GM18517 (cell line): Measurements from ENCODE around the gene ACVR1B.
"Not testable (repeated sequence)": the region's sequence is repeated elsewhere in the genome, so short reads cannot be mapped to it uniquely, and the experiment has no call there.

Experiments used
- ATAC-seq: cut with Tn5 transposase; IDR thresholded peaks from one replicate; pipeline ENCODE4 v1.9.1; 2021; ENCODE audit warnings: mild to moderate bottlenecking, moderate library complexity; ENCODE audit not compliant: unreplicated experiment

ACVR1B gene

DNA sequence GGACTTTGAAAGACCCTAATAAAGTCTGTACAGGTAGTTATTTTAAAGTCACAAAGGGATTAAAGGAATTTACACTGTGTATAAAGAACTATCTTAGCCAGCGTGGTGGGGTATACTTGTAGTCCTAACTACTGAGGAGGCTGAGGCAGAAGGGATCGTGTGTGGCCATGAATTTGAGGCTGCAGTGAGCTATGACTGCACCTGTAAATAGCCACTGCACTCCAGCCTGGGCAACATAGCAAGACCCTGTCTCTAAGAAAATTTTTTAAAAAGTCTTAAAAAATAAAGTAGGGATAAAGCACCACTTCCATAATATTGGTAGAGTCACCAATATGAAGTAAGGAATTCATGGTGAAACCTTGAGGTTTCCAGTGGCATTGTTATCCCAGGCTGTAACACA lies 18.1 kb downstream of the ACVR1B start:
- no peak for ATAC-seq

DNA sequence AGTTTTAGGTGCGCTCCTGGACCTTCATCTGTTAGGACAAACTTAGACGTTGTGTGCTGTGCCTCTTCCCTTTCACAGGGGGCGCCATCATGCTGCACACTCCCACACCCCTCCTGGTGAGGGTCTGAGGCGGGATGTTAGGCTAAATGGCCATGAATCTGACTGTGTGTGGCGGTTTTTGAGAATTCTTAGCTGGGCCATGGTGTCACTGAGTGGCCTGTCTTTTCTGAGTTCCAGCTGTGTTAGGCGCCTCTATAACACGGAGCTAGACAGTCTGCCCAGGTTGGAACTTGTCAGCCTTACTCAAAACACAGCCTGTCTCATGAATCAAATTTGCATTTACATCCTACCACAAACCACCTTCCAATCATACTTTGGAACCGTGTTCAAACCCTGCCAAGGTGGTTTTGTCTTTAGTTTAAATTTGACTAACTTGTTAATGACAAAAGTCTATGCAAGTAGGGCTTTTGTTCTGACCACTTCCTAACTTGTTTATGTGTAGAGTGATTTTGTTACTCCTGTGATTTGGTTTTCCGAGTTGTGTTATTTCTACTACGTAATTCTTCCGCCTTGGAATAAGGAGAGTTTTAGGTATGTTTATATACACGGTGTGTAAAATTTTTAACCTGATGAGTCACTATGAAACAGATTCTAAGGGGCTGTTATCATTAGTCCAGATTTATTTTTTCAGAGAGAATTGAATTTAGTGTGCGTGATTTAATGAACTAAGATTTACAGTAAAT lies 19.6 kb downstream of the ACVR1B start:
- peak; percentile 94 for ATAC-seq

DNA sequence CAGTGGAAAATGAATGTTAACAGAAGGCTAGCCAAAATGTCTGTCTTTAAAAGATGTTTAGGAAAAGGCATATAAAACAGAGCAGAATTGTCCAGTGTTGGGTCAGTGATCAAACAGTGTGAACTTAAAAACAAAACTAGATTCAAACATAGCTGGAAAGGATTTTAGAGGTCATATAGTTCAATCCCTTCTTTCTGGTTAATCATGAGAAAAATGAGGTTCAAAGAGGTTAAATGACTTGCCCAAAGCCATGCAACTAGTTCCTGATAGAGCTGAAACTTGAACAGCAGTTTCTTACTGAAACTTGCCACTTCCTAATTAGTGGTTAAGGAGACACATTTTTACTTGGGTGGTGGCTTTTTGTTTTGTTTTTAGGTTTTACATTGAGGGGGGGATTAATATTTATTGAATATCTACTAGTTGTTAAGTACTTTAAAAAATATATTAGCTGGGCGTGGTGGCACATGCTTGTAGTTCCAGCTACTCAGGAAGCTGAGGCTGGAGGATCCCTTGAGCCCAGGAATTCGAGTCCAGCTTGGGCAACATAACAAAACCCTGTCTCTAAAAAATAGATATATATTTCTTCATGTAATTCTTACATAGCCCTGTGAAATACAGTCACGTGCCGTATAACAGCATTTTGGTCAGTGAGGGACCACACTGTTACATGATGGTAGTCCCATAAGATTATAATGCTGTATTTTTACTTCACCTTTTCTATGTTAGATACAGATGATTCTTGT lies 20.4 kb downstream of the ACVR1B start:
- peak; percentile 38 for ATAC-seq

DNA sequence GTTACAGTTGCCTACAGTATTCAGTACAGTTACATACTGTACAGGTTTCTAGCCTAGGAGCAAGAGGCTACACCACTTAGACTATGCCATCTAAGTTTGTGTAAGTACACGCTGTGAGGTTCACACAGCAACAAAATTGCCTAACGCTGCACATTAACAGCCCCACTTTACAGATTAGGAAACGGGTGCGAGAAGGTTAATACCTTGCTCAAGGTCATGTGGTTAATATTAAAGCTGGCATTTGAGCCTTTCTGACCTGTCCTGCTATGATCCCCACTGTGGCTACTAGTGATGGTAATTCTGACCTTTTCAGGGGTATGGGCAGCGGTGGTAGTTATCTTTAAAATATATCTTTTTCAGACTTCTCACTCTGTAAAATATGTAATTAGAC lies 20.9 kb downstream of the ACVR1B start:
- no peak for ATAC-seq

DNA sequence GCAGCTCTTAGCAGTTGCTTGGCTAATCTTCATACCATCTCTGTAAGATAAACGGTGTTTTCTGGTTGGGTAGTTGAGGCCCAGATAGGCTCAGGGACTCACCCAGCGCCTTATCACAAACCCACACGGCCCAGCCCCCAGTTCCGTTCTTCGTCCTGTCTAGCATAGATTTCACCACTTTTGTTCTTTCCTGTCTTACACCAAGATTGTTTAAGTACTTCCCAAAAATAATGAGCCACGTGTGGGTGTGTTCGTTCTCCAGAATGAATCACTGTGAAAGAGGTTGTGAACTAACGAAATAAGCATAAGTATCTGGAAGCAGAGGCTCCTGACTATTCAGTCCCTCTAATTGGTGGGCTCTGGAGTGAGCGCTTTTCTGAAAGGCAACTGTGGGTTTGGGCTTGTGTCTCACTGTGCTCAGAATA lies 21.4 kb downstream of the ACVR1B start:
- ATAC-seq, result no peak

DNA sequence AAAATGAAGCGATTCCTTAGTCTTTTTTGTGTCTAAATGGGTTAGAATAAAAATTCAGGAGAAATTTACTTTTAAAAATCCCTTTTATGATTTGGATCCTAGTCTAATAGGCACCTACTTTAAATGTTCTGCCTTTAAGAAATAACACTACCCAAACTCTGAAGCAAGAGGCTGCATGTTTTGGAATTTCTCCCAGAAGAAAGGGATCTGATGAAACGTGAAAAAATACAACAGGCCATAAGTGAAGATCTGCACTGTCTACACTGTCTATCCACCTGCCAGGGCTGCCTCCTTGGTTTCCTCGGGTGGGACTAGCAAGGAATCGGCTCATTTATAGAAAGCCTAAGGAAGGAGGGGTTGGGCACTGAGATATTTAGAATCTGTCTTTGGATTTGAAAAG lies 22.1 kb downstream of the ACVR1B start:
- no peak for ATAC-seq

DNA sequence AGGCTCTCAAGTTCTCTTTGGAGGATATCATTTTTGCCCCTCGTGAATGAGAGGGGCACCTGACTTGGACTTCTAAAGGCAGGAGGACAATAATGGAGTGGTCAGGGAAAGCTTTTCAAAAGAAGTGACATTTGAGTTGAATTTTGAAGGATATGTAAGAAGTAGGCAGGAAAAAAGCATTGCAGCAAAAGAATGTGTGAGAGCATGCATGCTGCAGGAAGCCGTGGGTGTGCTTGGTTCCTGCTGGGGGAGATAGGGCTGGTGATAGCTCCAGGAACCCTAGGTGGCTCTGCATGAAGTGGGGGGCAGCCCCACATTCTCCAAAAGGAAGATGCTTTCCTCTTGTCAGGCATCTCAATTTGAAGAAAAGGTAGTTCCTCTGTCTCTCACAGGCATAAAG lies 23.1 kb downstream of the ACVR1B start:
- no peak for ATAC-seq

DNA sequence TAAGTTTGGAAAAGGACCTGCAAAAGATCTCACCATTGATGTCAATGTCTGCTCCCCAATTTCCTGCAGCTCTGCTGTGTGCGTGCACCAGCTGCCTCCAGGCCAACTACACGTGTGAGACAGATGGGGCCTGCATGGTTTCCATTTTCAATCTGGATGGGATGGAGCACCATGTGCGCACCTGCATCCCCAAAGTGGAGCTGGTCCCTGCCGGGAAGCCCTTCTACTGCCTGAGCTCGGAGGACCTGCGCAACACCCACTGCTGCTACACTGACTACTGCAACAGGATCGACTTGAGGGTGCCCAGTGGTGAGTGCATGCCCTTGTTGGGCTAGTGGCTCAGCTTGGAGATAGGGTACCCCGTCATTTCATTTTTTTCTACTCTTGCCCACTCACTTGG lies 23.7 kb downstream of the ACVR1B start:
- ATAC-seq, result no peak

DNA sequence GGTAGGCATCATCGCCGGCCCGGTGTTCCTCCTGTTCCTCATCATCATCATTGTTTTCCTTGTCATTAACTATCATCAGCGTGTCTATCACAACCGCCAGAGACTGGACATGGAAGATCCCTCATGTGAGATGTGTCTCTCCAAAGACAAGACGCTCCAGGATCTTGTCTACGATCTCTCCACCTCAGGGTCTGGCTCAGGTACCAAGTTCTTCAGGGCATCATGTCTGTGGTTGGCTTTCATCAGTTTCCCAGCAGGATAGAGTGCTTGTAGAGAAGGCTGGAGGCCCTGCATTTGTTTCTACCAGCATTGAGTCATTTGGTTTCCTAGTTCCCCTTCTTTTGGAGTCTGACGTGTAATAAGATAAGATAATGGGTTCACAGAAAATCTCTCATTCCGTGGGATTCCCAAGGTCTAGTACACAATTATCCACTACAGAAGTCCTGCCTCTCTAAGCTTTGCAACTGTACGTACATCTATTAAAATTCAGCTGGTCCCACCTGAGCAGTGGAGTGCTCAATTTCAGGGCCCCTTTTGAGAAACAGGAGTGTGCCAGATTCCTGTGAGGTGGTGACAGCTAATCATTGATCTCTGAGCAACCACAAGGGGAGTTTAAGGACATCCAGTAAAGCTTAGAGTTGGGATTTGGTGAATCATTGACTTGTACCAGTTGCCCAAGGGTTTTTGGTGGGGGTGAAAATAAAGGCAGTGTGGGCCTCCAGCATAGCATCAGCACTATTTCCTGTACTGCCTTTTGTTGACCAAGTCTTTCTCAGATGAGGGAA lies 25.1 kb downstream of the ACVR1B start:
- ATAC-seq, result no peak

DNA sequence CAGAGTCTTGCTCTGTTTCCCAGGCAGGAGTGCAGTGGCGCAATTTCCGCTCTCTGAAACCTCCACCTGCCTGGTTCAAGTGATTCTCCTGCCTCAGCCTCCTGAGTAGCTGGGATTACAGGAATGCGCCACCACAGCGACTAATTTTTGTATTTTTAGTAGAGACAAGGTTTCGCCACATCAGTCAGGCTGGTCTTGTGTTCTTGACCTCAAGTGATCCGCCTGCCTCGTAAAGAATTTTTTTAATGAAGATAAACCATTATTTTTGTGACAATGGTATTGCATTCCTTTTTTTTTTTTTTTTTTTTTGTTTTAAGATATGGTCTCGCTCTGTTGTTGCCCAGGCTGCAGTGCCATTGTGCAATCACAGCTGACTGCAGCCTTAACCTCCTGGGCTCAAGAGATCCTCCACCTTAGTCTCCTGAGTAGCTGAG lies 25.8 kb downstream of the ACVR1B start:
- ATAC-seq, result no peak

DNA sequence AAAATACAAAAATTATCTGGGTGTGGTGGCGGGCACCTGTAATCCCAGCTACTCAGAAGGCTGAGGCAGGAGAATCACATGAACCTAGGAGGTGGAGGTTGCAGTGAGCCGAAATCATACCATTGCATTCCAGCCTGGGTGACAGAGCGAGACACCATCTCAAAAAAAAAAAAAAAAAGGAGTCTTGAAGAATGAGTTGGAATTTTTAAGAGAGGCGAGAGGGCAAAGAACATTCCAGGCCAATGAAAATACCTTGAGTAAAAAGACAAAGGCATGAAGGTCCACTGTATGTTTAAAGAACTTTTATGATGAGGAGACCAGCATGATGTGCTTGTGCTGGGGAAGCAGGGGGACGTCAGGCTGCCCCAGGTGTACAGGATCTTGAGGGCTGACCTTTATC lies 27.8 kb downstream of the ACVR1B start:
- not testable (repeated sequence) for ATAC-seq

DNA sequence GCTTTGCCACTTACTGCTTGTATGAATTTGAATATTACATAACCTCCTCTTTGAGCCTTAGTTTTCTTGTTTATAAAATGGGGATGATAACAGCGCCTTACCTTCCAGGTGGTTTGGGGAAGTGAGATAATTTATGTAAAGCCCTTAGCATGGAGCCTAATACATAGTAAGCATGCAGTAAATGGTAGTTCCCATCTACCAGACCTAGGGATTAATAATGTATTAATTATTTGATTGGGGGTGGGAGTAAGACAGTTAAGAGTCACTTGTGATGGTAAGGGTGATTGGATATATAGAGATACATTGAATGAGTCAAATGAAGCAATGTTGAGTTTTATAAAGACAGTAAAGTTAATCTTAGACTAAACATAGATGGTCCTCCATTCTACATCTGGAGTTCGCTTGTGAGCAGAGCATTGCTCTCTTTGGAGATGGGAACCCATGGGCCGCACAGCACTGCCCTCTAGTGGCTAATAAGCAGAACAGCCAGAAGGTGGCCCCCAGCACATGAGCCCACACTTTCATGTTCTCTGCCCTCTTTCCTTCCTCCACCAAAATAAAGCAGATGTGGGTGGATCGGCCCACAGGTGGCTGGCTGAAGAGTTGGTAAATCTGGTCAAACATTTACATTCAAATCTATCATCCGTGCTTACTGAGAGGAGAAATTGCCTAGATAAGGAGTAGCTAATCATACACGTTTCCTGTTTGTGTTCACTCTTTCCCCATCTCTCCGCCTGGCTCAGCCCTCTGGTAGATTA lies 28.7 kb downstream of the ACVR1B start:
- peak; percentile 75 for ATAC-seq

DNA sequence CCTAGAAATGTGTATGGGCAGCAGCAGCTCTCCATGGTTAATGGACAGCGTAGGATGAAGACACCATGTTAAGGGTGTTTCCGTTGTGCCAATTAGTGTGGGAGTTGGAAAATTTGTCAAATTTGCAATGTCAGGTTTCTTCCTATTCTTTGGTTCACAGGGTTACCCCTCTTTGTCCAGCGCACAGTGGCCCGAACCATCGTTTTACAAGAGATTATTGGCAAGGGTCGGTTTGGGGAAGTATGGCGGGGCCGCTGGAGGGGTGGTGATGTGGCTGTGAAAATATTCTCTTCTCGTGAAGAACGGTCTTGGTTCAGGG lies 29.3 kb downstream of the ACVR1B start:
- no peak for ATAC-seq

DNA sequence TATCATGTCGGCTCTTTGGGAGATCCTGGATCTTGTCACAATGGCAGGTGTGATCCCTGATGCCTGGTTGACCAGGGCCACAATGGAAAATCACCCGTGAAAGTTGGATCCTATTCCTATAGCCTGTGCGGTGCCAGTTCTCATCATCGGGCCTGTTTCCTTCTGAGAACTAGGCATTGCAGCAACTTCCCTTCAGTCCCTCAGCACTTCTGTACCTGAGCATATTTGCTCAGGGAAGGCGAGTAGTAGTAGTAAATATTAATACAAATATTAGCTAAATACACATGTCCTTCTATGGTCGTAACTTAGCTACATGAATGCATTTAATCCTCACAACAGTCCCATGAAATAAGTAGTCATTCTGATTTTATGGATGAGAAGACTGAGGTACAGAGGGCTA lies 33.2 kb downstream of the ACVR1B start:
- ATAC-seq, result no peak

DNA sequence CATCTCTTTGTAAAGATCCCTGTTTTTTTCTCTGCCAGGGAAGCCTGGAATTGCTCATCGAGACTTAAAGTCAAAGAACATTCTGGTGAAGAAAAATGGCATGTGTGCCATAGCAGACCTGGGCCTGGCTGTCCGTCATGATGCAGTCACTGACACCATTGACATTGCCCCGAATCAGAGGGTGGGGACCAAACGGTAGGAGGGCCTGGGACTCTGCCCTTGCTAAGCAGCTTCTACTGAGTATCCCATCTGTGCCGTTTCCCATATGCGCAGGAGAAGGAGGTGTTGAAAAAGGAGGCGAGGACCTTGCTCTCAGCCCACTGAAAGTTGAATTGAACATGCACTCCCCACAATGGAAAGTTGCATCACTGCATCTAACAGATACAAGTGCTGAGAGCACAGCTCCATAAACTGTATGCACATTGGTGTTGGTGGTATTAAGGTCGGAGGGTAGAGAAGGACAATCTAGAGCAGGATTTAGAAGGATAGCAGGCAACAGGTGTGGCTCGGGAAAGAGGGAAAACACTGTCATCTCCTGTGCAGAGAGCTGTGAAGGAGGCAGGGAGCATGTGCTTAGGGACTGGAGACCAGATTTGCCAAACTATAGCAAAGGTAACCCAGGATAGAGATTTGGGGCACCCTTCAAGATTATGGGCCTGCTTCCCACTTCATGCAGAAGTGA lies 33.8 kb downstream of the ACVR1B start:
- no peak for ATAC-seq

DNA sequence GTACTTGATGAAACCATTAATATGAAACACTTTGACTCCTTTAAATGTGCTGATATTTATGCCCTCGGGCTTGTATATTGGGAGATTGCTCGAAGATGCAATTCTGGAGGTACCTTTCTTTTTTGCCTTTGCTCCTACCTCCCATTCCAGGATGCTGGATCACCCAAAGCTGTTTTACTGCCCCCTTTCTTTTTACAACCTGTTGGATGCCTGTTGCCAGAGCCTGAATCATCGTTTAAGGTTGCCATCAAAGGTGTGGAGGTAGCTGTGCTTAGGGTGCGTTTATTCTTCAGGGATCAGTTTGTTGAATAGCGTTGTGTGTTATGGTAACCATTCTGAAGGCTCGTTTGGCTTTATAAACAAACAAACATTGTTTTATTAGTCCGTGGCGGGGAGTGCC lies 35.3 kb downstream of the ACVR1B start:
- no peak for ATAC-seq

DNA sequence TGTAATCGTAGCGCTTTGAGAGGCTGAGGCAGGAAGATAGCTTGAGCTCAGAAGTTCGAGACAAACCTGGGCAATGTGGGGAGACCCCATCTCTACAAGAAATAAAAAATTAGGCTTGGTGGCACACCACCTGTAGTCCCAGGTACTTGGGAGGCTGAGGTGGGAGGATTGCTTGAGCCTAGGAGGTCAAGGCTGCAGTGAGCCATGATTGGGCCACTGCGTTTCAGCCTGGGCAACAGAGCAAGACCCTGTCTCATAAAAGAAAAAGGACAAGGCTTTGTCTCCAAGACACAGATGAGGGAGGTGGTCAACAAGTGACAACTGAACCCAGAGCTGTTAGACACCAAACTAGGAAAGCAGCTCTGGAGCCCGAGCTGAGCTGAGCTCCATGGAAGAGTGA lies 40.7 kb downstream of the ACVR1B start:
- ATAC-seq, result no peak

DNA sequence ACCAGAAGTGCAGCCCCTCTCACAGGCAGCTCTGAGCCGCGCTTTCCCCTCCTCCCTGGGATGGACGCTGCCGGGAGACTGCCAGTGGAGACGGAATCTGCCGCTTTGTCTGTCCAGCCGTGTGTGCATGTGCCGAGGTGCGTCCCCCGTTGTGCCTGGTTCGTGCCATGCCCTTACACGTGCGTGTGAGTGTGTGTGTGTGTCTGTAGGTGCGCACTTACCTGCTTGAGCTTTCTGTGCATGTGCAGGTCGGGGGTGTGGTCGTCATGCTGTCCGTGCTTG lies 43.0 kb downstream of the ACVR1B start:
- no peak for ATAC-seq

DNA sequence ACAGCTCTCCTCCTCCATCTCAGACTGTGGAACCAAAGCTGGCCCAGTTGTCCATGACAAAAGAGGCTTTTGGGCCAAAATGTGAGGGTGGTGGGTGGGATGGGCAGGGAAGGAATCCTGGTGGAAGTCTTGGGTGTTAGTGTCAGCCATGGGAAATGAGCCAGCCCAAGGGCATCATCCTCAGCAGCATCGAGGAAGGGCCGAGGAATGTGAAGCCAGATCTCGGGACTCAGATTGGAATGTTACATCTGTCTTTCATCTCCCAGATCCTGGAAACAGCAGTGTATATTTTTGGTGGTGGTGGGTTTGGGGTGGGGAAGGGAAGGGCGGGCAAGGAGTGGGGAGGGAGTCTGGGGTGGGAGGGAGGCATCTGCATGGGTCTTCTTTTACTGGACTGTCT lies 43.5 kb downstream of the ACVR1B start:
- no peak for ATAC-seq

DNA sequence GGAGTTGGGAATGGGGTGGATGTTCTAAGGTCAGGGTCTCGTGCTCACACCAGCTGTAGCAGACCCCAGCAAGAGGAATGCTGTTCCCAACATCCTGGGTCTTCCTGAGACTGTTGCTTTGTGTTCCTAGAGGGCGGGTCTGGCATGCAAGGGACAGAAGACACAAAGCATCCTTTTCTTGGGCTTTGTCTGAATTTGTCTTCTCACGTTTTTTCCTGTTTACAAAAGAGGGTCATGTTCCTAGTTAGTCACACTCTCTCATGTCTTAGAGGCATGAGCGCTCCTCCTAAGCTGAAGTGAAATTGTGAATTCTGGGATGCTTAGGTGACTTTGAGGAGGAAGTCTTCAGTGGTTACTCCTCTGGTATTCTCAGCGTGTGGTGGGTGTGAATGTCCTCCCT lies 45.6 kb downstream of the ACVR1B start:
- no peak for ATAC-seq

DNA sequence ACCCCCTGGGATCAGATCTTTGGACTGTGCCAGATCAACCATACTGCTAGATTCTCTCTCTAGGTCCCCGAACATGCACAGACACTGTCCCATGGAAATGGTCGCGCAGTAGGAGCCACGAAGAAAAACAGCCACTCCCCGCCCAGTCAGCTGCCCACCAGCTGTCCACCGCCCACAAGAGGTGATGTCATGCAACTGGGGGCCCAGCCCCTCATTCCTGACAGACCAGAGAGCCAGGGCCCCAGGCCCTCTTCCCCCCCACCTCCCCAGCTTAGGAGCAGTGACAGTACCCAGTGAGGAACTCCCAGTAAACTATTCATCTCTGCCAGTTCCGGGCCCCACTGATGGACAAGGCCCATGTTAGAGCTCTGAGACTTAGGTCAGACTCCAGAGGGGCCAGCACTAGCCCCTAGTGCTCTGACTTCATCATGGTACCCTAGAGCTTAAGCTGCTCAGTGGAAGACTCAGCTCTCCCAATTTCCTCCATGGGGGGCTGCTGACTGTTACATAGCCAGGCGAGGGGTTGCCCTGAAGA lies 51.6 kb downstream of the ACVR1B start:
- ATAC-seq, result no peak
